GM19395 (cell line): Measurements from ENCODE around the gene UBE2F.
"Not testable (repeated sequence)": the region's sequence is repeated elsewhere in the genome, so short reads cannot be mapped to it uniquely, and the experiment has no call there.

Source experiments
- ATAC-seq: cut with Tn5 transposase; IDR thresholded peaks from one replicate; pipeline ENCODE4 v1.9.1; 2021; ENCODE audit warnings: mild to moderate bottlenecking, moderate library complexity; ENCODE audit not compliant: unreplicated experiment

The UBE2F gene

DNA sequence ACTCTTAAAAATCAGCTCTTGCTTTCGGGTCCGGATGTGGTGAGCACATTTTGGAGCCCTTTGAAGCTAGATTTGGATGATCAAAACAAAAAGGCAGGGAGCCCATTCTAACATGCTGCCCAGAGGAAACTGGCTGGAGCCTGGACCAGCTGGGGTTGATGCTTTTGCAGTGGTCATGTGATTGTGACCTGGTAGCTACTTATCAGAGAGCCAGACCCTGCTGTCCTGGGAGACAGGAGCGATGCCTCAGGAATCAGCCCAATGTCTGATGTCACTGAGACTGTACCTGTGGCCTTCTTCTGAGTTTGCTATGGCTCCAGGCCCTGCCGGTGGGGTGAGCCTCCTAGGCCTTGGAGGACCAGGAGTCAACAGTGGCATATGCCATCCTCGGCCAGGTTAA, 75.3 kb downstream of the UBE2F start:
- ATAC-seq: no peak

DNA sequence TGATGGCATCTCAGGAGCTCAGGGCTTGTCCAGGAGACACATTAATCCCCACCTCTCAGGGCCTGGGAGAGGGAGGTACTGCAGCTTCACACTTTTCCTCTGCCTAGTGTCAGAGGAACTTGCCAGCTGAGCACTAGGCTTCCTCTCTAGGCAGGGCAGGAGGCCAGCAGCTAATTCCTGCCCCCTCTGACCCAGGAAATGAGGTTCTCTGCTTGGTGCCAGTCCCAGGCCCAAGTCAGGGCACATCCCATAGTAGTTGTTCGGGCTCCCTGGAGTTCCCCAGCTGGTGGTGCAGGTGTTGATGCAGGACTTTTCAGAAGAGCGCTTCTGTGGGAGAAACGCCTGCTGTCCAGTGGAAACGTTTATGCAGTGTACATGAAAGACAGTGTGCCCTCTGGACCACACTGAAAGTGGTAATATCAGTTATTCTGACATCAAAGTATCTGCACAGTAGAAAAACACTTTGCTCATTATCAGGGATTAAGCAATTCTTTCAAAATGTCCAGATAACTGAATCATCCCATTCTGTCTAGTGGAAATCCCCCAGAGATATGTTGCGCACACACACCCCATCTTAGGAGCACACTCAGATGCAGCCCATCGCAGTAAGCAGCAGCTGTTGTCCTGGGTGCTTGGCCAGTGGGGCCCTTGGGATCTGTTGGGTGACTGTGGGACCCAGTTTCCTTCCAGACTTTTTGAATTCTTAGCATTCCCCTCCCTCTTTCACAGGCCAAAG, 76.2 kb downstream of the UBE2F start:
- no peak for ATAC-seq

DNA sequence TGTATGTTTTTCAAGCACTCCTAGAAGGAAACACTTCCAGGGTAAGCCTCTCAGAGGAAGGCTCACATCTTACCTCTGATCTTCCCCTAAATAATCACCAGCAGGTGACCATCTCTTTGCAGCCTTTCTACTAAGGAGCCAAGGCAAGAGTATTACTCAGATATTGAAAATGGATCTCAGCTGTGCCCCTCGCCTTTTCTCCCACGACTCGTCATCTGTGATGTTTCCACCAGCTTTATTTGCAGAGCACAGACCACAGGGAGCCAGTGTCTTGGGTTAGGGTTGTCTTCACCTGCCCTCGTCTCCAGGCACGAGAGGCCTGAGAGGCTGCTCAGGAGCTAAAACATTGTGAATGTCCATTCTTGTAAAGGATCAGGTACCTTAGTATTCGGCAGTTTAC, 77.0 kb downstream of the UBE2F start:
- ATAC-seq: no peak

GRCh38 chr2:238045575-238045974, 78.8 kb downstream of the UBE2F start:
- no peak for ATAC-seq

DNA sequence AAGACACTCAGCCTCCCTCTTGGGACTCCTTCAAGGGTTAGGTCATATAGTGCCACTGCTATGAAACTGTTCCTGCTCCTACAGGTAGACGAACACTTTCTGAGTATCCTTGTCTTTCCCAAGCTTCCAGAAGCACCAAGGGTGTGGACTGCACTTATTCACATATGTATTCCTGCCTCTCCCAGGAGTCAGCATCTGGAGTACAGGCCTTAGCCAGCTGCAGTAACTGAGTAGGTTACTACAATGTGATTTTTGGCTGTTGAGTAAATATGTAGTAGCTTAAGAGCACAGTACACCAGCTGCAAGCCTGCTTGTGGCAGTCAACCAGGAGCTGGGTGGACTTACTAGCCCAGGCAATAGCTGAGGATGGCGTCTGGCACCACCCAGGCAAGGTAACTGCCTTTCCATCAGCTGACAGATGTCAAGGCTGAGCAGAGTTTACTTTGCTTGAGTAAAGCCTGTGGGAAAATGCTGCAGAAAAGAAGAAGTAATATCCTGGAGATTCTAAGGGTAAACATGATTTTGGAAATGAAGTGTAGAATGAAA, 80.0 kb downstream of the UBE2F start:
- ATAC-seq: no peak

DNA sequence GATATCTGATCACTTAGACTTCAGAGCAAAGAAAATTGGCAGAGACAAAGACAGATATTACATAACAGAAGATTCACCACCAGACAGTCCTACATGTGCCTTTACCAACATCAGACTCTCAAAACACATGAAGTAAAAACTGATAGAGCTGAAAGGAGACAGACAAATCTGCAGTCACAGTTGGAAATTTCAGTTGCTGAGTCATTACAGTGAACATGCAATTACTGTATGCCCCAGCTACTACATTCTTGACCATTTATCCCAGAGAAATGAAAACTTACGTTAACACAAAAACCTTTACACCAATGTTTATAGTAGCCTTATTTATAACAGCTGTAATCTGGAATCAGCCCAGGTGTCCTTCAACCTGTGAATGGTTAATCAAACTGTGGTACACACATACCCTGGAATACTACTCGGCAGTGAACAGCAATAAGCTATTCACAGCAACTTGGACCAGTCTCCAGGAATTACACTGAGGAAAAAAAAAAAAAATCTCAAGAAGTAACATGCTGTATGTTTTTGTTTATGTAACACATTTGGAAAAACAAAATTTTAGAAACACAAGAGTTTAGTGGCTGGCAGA, 86.5 kb downstream of the UBE2F start:
- no peak for ATAC-seq

DNA sequence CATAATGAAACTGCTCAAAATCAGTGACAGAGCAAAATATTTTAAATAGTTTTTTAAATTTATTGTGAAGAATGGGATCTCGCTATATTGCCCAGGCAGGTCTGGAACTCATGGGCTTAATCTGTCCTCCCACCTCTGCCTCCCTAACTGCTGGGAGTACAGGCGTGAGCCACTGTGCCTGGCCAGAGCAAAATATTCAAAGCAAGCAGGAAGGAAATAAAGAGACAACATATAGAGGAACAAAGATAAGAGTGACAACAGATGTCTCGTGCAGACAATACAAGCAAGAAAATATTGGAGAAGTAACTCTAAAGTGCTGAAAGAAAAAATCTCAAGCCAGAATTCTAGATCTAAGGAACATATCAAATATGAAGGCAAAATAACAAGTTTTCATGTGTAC, 89.0 kb downstream of the UBE2F start:
- ATAC-seq: no peak

- ATAC-seq: not testable (repeated sequence)
Measured at GRCh38 chr2:238057696-238058575, 91.1 kb downstream of the UBE2F start.

- no peak for ATAC-seq
Measured at GRCh38 chr2:238059505-238059904, 92.7 kb downstream of the UBE2F start.

DNA sequence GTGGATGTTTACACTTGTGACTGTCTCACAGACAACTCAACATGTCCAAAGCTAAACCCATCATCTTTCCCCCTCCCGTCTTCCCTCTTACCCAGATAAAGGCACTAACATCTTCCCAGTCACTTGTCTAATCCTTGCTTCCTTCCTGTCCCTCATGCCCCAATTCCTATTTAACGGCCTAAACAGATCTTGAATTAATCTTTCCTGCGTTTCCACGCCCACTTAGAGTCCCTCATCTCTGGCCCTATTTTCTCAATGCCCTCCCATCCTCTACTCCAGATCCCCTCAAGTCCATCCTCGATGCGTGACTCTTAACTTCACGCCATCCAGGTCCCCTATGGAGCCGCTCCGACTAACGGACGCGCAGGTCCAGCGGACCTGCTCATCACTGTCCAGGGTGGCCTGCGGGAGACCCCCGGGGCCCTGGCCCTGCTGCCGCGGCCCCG, 93.3 kb downstream of the UBE2F start:
- no peak for ATAC-seq

- ATAC-seq: peak; percentile 87
Measured at GRCh38 chr2:238060542-238061314, 93.9 kb downstream of the UBE2F start, which contains the start of gene SCLY. Gene SCLY, plus strand, starts transcription at chr2:238061001. Its CDS starts 54 bp downstream, at chr2:238061055.

DNA sequence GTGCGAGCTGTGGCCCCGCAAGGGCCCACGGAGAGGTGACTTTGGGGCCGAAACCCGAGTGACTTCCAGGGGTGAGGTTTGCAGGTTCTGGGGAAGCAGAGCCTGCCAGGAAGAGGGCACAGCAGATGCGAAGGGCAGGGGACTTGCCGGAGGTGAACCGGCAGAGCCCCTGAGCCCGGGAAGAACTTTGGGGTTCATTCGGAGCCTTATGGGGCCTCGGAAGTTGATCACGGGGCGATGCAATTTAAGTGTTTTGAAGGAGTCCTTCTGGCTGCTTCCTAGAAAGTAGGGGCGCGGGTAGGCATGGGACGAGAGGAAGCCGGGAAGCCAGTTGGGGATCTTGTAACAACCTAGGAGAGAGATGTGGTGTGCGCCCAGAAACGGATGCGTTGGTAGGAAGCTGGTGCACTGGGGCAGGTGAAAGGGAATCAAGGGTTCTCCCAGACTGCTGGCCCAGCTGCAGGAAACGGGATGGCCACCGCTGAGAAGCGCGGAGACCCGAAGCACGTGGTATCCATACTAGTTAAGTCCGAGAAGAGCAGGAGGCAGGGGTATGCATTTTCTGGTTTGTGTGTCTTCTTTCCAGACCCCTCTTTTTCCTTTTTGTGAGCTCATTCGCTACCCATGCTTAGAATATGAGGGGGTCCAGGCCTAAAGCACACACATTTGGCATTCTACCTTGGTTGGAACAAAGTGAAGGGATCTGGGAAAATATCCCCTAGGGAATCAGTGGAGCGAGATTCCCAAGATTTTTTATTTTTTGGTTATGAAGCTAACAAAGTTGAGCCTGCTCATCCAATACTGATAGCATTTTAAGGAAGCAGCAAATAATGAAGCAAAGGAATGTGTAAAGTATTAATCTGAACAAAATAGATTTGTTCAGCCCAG, 94.7 kb downstream of the UBE2F start:
- ATAC-seq: peak; percentile 36

DNA sequence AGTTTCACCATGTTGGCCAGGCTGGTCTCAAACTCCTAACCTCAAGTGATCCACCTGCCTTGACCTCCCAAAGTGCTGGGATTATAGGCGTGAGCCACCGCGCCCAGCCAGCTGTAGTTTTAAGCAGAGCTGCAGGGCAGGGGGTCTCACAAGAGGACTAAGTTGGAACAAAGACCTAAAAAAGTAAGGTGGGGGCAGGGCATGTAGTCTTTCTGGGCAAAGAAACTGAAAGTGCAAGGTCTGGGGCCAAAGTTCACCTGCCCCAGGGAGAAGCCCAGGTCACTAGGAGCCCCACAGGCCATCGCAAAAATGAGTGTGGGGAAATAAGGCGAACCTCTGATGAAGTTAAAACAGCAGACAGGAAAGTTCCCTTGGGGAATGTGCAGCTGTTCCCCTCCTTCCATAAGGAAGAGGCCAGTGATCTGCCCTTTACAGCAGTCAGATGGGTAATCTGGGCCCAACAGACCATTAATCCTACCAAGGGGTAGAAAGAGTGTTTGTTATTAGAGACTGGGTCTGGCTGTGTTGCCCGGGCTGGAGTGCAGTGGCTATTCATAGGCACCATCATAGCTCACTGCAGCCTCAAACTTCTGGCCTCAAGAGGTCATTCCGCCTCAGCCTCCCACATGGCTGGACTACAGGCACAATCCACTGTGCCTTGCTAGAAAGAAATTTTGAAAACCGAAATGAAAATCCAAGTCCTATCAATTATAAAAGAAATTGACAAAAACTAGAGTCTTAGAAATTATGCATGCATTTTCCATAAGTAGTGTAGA, 96.8 kb downstream of the UBE2F start:
- ATAC-seq: no peak

- ATAC-seq: no peak
Measured at GRCh38 chr2:238064376-238064775, 97.6 kb downstream of the UBE2F start.

DNA sequence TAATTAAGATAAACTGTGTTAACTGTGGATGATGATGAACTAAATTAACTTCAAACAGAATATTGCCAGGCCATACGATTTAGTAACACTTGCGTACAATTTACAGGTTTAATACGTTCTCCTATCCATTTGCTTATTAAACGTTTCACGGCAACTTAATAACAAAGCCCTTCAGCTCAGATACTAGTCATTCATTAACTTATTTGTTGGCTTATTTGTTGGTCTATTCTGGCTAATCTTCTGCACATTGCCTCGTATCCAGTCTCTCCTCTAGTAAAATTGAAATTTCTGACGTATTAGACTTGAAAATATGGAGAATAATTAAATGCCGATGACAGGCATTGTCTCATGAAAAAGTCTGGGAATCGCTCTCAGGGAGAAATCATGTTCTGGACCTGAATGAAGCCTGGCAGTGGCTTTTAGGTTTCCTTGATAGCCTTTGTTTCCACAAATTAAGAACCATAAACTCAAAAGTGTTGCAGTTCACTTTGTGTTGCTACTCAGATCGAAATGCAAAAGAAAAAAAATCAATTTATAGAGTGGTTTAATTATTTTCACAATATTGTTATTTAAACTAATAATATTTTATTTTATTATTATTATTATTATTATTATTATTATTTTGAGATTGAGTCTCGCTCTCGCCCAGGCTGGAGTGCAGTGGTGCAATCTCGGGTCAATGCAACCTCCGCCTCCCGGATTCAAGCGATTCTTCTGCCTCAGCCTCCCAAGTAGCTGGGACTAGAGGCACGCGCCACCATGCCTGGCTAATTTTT, 98.4 kb downstream of the UBE2F start:
- no peak for ATAC-seq

DNA sequence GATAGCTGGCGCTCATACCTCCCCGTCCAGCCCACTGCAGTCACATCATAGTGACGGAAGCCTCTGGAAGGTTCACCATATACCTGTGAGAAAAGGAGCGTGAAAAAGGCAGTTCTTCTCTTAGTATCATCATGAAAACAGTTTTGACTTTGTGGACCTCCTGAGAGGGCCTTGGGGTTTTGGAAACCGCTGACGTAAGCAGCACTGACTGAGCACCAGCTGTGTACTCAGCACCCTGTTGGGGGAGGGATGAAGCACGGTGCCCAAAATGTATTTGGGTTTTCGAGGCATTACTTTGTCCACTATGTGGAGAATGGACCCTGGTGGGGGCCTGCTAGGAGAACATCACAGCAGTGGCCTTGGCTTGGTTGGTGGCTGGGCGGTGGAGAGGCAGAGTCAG, 99.4 kb downstream of the UBE2F start:
- ATAC-seq: no peak

DNA sequence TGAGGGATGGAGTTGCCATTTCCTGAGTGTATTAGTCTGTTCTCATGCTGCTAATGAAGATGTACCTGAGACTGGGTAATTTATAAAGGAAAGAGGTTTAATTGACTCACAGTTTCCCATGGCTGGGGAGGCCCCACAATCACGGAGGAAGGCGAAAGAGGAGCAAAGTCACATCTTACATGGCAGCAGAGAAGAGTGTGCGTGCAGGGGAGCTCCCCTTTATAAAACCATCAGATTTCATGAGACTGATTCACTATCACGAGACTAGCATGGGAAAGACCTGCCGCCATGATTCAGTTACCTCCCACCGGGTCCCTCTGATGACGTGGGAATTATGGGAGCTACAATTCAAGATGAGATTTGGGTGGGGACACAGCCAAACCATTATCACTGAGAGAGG, 99.9 kb downstream of the UBE2F start:
- not testable (repeated sequence) for ATAC-seq

- ATAC-seq: no peak
Measured at GRCh38 chr2:238067939-238068338, 101.1 kb downstream of the UBE2F start.
